Cerebellar nuclear complex (tissue), 1 donor: Measurements from ENCODE around the gene DHX30.
"Not testable (repeated sequence)": the region's sequence is repeated elsewhere in the genome, so short reads cannot be mapped to it uniquely, and the experiment has no call there.

Experiments used
- DNase-seq, 2 experiments: peaks; one replicate each; lab custom pipeline; 2025; lab: John Stamatoyannopoulos, UW

DHX30 gene

GRCh38 chr3:47884603-47885002, 81.7 kb downstream of the DHX30 start:
- DNase-seq, result no peak

GRCh38 chr3:47885168-47885567, 82.2 kb downstream of the DHX30 start:
- DNase-seq, result no peak

GRCh38 chr3:47887991-47888390, 85.1 kb downstream of the DHX30 start:
- not testable (repeated sequence) for DNase-seq

GRCh38 chr3:47888986-47889757, 86.2 kb downstream of the DHX30 start:
- no peak for DNase-seq

- no peak for DNase-seq
These were observed 87.3 kb downstream of the DHX30 start for GRCh38 chr3:47890126-47890827.

- DNase-seq, result peak in 1 of 2 experiments; percentile 76
These were observed 88.1 kb downstream of the DHX30 start for GRCh38 chr3:47890828-47891612.

GRCh38 chr3:47891613-47892005, 88.7 kb downstream of the DHX30 start:
- no peak for DNase-seq

GRCh38 chr3:47892286-47893040, 89.5 kb downstream of the DHX30 start:
- peak in 1 of 2 experiments; percentile 27 for DNase-seq

- DNase-seq, result no peak
These were observed 92.3 kb downstream of the DHX30 start for GRCh38 chr3:47895241-47895640.

- no peak for DNase-seq
These were observed 93.8 kb downstream of the DHX30 start for GRCh38 chr3:47896736-47897135.

- DNase-seq, result no peak
These were observed 95.0 kb downstream of the DHX30 start for GRCh38 chr3:47897954-47898353.

- DNase-seq, result no peak
These were observed 96.7 kb downstream of the DHX30 start for GRCh38 chr3:47899495-47900108.
